Spleen (tissue), 11 donors: ENCODE data around the gene FOSB. TPM values are rescaled to one million over a fixed set of nuclear protein-coding genes. Genes with fewer than 3 reads are reported as not detected.

Experiments
- DNase-seq: peaks from one replicate; pipeline ENCODE4 v3.0.0-alpha.2; 2020
- H3K27ac ChIP-seq, 8 donors: fragments of 200-600 bp; sonication (generic) in 7 of 8; 1 replicate in 4 of 8; 2 replicates in 4 of 8; pipeline versions ENCODE4 v1.5.0 to v1.8.0; 2016 to 2021; ENCODE audit warnings: inconsistent platforms in 4 of 8, mild to moderate bottlenecking in 4 of 8, moderate library complexity in 1 of 8
- H3K27me3 ChIP-seq, 7 donors: fragments of 200-600 bp; sonication (generic) in 6 of 7; replicated peaks in 1 of 7; 1 replicate in 4 of 7; 2 replicates in 3 of 7; pipeline versions ENCODE4 v1.5.0 to v1.8.0; 2016 to 2021; ENCODE audit warnings: inconsistent platforms in 3 of 7, mild to moderate bottlenecking in 1 of 7
- H3K36me3 ChIP-seq, 6 donors: fragments of 200-600 bp; sonication (generic) in 5 of 6; 1 replicate in 4 of 6; 2 replicates in 2 of 6; pipeline versions ENCODE4 v1.5.0 to v1.8.0; 2016 to 2021; ENCODE audit warnings: inconsistent platforms in 2 of 6
- H3K4me1 ChIP-seq, 6 donors: fragments of 200-600 bp; sonication (generic) in 5 of 6; 1 replicate in 3 of 6; 2 replicates in 3 of 6; pipeline versions ENCODE4 v1.5.0 to v1.8.0; 2016 to 2021; ENCODE audit warnings: inconsistent platforms in 3 of 6
- H3K4me3 ChIP-seq, 8 donors: fragments of 200-600 bp; sonication (generic) in 7 of 8; 1 replicate in 4 of 8; 2 replicates in 4 of 8; pipeline versions ENCODE4 v1.5.0 to v1.8.0; 2016 to 2021; ENCODE audit warnings: inconsistent platforms in 4 of 8, mild to moderate bottlenecking in 4 of 8, moderate library complexity in 2 of 8
- H3K9me3 ChIP-seq, 8 donors: fragments of 200-600 bp; sonication (generic) in 7 of 8; 1 replicate in 4 of 8; 2 replicates in 4 of 8; pipeline versions ENCODE4 v1.5.0 to v1.8.0; 2016 to 2021; ENCODE audit warnings: inconsistent platforms in 4 of 8
- POLR2A ChIP-seq, 3 donors: fragments of 450-650 bp; IDR thresholded peaks; one replicate each; pipeline ENCODE4 v1.5.1; 2017; ENCODE audit warnings: antibody characterized with exemption in 3 of 3, mild to moderate bottlenecking in 1 of 3
- POLR2AphosphoS5 ChIP-seq, 3 donors: sonication (generic); formaldehyde crosslinking; IDR thresholded peaks; one replicate each; pipeline ENCODE4 v1.5.1; 2017; ENCODE audit warnings: antibody characterized with exemption in 3 of 3
- WGBS, 5 donors: extraction: QIAGEN DNeasy Blood & Tissue Kit in 3 of 5; methylation state at CpG; one replicate each; pipeline versions ENCODE4 v1.1.5 to v1.1.7; 2013 to 2018; 5-methylcytosine and 5-hydroxymethylcytosine counted together
- intact Hi-C: fragments of 100-400 bp; cut with DNase I; formaldehyde crosslinking; loops from one replicate; pipeline ENCODE4 v1.15.0; 2023; ENCODE audit warnings: low total_unique reads
- polyA plus RNA-seq, 3 donors: library from polyadenylated mRNA; stranded (reverse); fragments of 200-250 nt; gene quantifications; one replicate each; pipeline ENCODE4 v1.2.1, GENCODE V29; 2013
- total RNA-seq, 7 donors: library from RNA; depleted of rRNA in 3 of 7; stranded (reverse); fragments of >200 nt in 3 of 7; fragmentation: NEBNext Ultra II Directional in 4 of 7; extraction: Animal tissue kit (Norgen Biotek cat#: 25700) in 4 of 7; gene quantifications; one replicate each; pipeline versions ENCODE4 v1.1.0 to v1.2.1, GENCODE V29; 2016 to 2021
- TF ChIP-seq, protein P1 (sequence below), 11 experiments: fragments of 200-600 bp in 7 of 11; fragments of 450-650 bp in 4 of 11; sonication (generic) in 4 of 11; IDR thresholded peaks in 8 of 11; conservative IDR thresholded peaks in 3 of 11; 1 replicate in 7 of 11; 2 replicates in 4 of 11; pipeline versions ENCODE4 v1.4.0 to v1.8.0; 2016 to 2021; ENCODE audit warnings: antibody characterized with exemption in 11 of 11, inconsistent platforms in 4 of 11, mild to moderate bottlenecking in 1 of 11
- donor health status: healthy with polysubstance abuse.
- donor health status: DM: no; HTN: no; CAD: no; lungs with moderate emphysema.
- donor health status: DM: no; HTN: no; CAD: no.
- donor health status: Bipolar disorder and iron deficiency.
- donor health status: healthy.
- donor health status: DM: no; HTN: no; CAD: no.
- donor health status: DM: yes; HTN: yes; CAD: no.

FOSB gene
- total and polyA plus RNA-seq, 10 donors = 0.42 to 41.7 (median 1.5) TPM

DNA sequence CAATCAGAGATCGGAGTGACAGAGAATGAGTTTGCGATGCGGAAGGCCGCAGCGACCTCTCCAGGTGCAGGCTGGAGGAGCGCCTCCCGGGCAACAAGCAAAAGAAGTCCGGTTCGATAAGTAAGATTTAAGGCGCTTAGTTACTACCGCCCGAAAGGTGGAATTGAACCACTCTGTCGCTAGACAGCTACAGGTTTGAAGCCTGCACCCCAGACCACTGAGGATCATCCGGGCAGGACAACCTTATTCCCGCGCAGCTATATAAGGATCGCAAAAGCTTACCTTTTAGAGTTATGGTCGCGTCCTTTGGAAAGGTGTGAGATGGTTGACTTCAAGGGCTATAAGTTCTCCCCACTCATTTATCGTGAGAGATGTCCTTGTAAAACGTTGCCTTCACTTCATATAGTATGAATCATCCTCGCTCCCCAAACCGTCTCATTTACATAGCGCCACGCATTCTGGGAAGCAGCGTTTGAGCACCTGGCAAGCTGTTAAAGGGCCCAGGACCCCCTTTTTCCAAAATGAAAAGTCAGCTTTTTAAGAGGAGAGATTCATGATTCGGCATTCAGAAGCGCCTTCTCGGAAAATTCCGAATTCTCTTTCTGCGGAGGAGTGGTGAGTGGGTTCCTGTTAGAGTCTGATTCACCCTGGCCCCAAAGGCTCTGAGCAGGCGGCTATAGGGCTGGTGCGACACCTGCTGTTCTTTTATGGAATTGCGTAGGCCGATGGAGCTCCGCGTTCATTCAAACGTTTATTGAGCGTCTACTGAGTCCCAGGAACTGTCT is 10.8 kb downstream of the FOSB start:
- peak; percentile 94 for DNase-seq

DNA sequence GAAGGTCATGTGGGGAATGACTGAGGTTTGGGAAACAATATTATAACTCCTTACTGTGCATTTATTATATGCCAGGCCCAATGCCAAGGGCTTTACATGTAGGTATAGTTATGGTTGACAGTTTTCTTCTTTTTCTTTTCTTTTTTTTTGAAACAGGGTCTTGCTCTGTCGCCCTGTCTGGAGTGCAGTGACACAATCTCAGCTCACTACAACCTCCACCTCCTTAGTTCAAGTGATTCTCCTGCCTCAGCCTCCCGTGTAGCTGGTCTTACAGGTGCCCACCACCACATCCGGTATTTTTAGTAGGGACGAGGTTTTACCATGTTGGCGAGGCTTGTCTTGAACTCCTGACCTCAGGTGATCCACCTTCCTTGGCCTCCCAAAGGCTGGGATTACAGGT is 15.2 kb downstream of the FOSB start:
- DNase-seq = no peak
- Histone ChIP-seq H3K27ac (no peak overlapping the region), H3K4me1 (peaks cover 4 to 33% (median 21%) of the 10 kb centered on the region in 6 donors), H3K27me3 (no peaks in the 10 kb centered on the region), H3K4me3 (no peak overlapping the region), H3K9me3 (no peaks in the 10 kb centered on the region), H3K36me3 (peaks cover 0 to 2% (median 0%) of the 10 kb centered on the region in 6 donors)
- no peak for TF ChIP-seq POLR2AphosphoS5 (IDR thresholded peaks at IDR 0.05)
- TF ChIP-seq, protein P1, sequence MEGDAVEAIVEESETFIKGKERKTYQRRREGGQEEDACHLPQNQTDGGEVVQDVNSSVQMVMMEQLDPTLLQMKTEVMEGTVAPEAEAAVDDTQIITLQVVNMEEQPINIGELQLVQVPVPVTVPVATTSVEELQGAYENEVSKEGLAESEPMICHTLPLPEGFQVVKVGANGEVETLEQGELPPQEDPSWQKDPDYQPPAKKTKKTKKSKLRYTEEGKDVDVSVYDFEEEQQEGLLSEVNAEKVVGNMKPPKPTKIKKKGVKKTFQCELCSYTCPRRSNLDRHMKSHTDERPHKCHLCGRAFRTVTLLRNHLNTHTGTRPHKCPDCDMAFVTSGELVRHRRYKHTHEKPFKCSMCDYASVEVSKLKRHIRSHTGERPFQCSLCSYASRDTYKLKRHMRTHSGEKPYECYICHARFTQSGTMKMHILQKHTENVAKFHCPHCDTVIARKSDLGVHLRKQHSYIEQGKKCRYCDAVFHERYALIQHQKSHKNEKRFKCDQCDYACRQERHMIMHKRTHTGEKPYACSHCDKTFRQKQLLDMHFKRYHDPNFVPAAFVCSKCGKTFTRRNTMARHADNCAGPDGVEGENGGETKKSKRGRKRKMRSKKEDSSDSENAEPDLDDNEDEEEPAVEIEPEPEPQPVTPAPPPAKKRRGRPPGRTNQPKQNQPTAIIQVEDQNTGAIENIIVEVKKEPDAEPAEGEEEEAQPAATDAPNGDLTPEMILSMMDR (IDR thresholded peaks at IDR 0.05 in 8 of 11, conservative IDR thresholded peaks at IDR 0.05 in 3 of 11) = no peak
- TF ChIP-seq POLR2A (IDR thresholded peaks at IDR 0.05) = no peak
- intact Hi-C loops = no loop called here
- 72 to 91% (median 88%) methylated on average over 5 of the region's 5 CpGs for WGBS, 5 donors

More for the DNA sequence above, 10.8 kb downstream of the FOSB start:
- H3K4me3 ChIP-seq = peak overlapping the region; percentile 32 to 69 (median 45)
- intact Hi-C loops = loop anchor here (2.0 kb wide), 1 partner anchor 40 kb away; no protein-coding TSS in a partner anchor
- TF ChIP-seq POLR2A (IDR thresholded peaks at IDR 0.05) (peak in 2 of 3 donors; percentile 16 to 29), POLR2AphosphoS5 (IDR thresholded peaks at IDR 0.05) (peak in 2 of 3 donors; percentile 61 to 84)
- TF ChIP-seq, protein P1 (IDR thresholded peaks at IDR 0.05 in 8 of 11, conservative IDR thresholded peaks at IDR 0.05 in 3 of 11) = peak; percentile 90 to 99 (median 97)
- 0% methylated on average over 39 of the region's 39 CpGs for WGBS, 5 donors
- H3K4me1 ChIP-seq = peaks cover 4 to 43% (median 20%) of the 10 kb centered on the region in 6 donors
- H3K27ac ChIP-seq = peak overlapping the region; percentile 92 to 99 (median 96)
- H3K9me3 ChIP-seq = no peaks in the 10 kb centered on the region
- peaks cover 0 to 17% (median 8%) of the 10 kb centered on the region in 7 donors for H3K27me3 ChIP-seq
- H3K36me3 ChIP-seq = no peaks in the 10 kb centered on the region

DNA sequence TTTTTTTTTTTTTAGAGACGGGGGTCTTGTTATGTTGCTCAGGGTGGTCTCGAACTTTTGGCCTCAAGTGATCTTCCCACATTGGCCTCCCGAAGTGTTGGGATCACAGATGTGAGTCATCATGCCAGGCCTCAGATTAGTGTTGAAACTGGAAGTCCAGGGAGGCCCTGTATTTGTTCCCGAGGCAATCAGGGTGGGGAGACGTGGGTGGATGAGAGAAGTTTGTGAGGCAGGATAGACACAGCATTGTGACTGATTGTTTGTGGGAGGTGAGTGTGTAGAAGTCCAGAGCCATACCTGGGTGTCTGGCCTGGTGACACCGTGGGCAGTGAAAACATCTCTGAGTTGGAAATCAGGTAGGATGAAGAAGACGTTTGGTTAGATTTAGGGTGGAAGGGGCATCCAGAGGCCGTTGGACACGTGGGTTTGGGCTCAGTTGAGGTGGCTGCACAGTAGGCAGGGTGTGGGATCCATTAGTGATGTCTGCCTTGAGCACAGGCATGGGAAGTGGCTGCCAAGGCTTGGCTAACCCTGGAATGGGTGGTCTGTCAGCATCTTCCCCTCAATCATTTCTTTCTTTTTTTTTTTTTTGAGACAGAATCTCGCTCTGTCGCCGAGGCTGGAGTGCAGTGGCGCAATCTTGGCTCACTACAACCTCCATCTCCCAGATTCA is 16.6 kb downstream of the FOSB start:
- Histone ChIP-seq H3K27me3 (no peaks in the 10 kb centered on the region), H3K36me3 (peaks cover 0 to 5% (median 0%) of the 10 kb centered on the region in 6 donors), H3K9me3 (no peaks in the 10 kb centered on the region), H3K27ac (no peak overlapping the region), H3K4me1 (peaks cover 0 to 19% (median 11%) of the 10 kb centered on the region in 6 donors), H3K4me3 (no peak overlapping the region)
- DNase-seq = no peak
- WGBS, 5 donors = 81 to 89% (median 83%) methylated on average over 13 of the region's 13 CpGs
- TF ChIP-seq POLR2A (IDR thresholded peaks at IDR 0.05) (no peak), POLR2AphosphoS5 (IDR thresholded peaks at IDR 0.05) (no peak)
- TF ChIP-seq, protein P1 (IDR thresholded peaks at IDR 0.05 in 8 of 11, conservative IDR thresholded peaks at IDR 0.05 in 3 of 11) = no peak
- intact Hi-C loops = no loop called here
